CD4-positive, alpha-beta T cell (primary cell): ENCODE measurements around the gene SLC52A1. TPM values are rescaled to one million over a fixed set of nuclear protein-coding genes. Genes with fewer than 3 reads are reported as not detected.

Source experiments
- ATAC-seq: fragments of 200-7000 bp; cut with Tn5 transposase; one replicate; pipeline ENCODE4 v1.10.0; 2022; ENCODE audit warnings: mild to moderate bottlenecking; ENCODE audit not compliant: poor library complexity
- CTCF ChIA-PET: fragments of 350-600 bp; sonication (Branson Sonifier 250); formaldehyde crosslinking; loops from one replicate; lab custom pipeline; 2021; ENCODE audit warnings: antibody characterized with exemption, inconsistent platforms; lab: Charles Lee
- POLR2A ChIA-PET: fragments of 350-600 bp; sonication (Branson Sonifier 250); formaldehyde crosslinking; loops from one replicate; lab custom pipeline; 2021; ENCODE audit warnings: antibody characterized with exemption, inconsistent platforms; lab: Charles Lee
- DNase-seq, 14 experiments: peaks; one replicate each; pipeline ENCODE4 v3.0.0-alpha.2; 2013 to 2020; ENCODE audit warnings: mixed read lengths in 2 of 14
- H3K27ac ChIP-seq, 2 donors: one replicate each; pipeline versions ENCODE4 v1.5.1 to v1.7.0; 2013; ENCODE audit warnings: low read length in 2 of 2, low read depth in 1 of 2, mild to moderate bottlenecking in 1 of 2
- H3K27me3 ChIP-seq, 2 experiments: 1 replicate in 1 of 2; 2 replicates in 1 of 2; pipeline versions ENCODE4 v1.6.1 to v1.7.0; 2013; ENCODE audit warnings: low read length in 2 of 2, control low read depth in 1 of 2, mild to moderate bottlenecking in 1 of 2, moderate library complexity in 1 of 2; ENCODE audit not compliant: insufficient read depth in 2 of 2, control insufficient read depth in 1 of 2
- H3K36me3 ChIP-seq: one replicate; pipeline ENCODE4 v1.6.1; 2013; ENCODE audit warnings: low read length, control low read depth; ENCODE audit not compliant: insufficient read depth
- H3K4me1 ChIP-seq: one replicate; pipeline ENCODE4 v1.6.1; 2013; ENCODE audit warnings: low read length, control low read depth; ENCODE audit not compliant: insufficient read depth
- H3K4me3 ChIP-seq: one replicate; pipeline ENCODE4 v1.5.1; 2013; ENCODE audit warnings: mild to moderate bottlenecking, low read length, moderate library complexity
- H3K9me3 ChIP-seq, 2 experiments: 1 replicate in 1 of 2; 2 replicates in 1 of 2; pipeline versions ENCODE4 v1.6.1 to v1.7.0; 2013; ENCODE audit warnings: low read length in 2 of 2, mild to moderate bottlenecking in 2 of 2, control low read depth in 1 of 2, moderate library complexity in 1 of 2; ENCODE audit not compliant: control insufficient read depth in 1 of 2, insufficient read depth in 1 of 2
- H3K27ac Mint-ChIP-seq: one replicate; pipeline ENCODE4 v1.8.0; 2020; ENCODE audit warnings: mixed read lengths
- H3K27me3 Mint-ChIP-seq: one replicate; pipeline ENCODE4 v1.8.0; 2021; ENCODE audit warnings: mixed read lengths
- H3K36me3 Mint-ChIP-seq: one replicate; pipeline ENCODE4 v1.8.0; 2021; ENCODE audit warnings: low read depth, mixed read lengths
- H3K4me1 Mint-ChIP-seq: one replicate; pipeline ENCODE4 v1.8.0; 2021; ENCODE audit warnings: low read depth, mixed read lengths
- H3K4me3 Mint-ChIP-seq: one replicate; pipeline ENCODE4 v1.8.0; 2020; ENCODE audit warnings: mild to moderate bottlenecking, mixed read lengths
- H3K9me3 Mint-ChIP-seq: one replicate; pipeline ENCODE4 v1.8.0; 2020; ENCODE audit warnings: mixed read lengths
- intact Hi-C, 2 experiments: fragments of 100-400 bp; cut with DNase I in 1 of 2; cut with micrococcal nuclease in 1 of 2; formaldehyde crosslinking; loops; one replicate each; pipeline versions ENCODE4 v1.15.1 to v1.9.0; 2023 to 2025; cut with DNase I, micrococcal nuclease
- polyA plus RNA-seq, 2 donors: library from polyadenylated mRNA; unstranded; fragments of 120-200 nt; gene quantifications; one replicate each; pipeline ENCODE4 v1.2.1, GENCODE V29; 2013
- total RNA-seq, 174 experiments: library from RNA in 2 of 174; stranded (reverse) in 2 of 174; gene quantifications; one replicate each; pipeline ENCODE4 v1.2.3 and lab custom pipeline; 2021 to 2026
- TF ChIP-seq, protein P1 (sequence below): fragments of 200-600 bp; IDR thresholded peaks from one replicate; pipeline ENCODE4 v1.8.0; 2022; ENCODE audit warnings: antibody characterized with exemption, mild to moderate bottlenecking

The SLC52A1 gene
- total RNA-seq (under 1 TPM in 1 of 2 experiments, not detected in 1; 0.17 TPM), total RNA-seq (lab: John Stamatoyannopoulos, UW) (0 to 1.3 (median 0.21) reads per million in 172 experiments)
- 0.29 TPM for polyA plus RNA-seq (2013, experiment 1 of 2)
- 0.38 TPM for polyA plus RNA-seq (2013, experiment 2 of 2)

DNA sequence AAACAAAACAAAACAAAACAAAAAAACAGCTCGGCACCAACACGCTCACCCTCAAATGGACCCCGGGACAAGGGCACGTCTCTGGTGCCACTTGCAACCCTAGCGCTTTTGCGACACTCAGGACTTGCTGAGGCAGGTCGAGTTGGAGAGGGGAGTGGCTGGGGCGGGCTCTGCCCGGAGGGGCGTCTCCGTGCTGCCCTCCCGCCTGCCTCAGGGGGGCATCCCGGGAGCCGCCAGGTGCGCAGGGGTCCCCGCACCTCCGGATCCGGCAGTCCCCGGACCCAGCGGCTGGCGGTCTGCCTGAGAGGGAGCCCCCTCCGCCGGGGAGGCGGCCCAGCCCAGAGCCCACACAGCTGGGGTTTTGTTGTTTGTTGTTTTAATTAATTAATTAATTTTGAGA is at the start of gene SLC52A1:
Gene SLC52A1 (minus strand): TSS at position 112 of the 400 bp plus-strand sequence. CDS start 820 bp downstream, outside the sequence.
- H3K27me3 ChIP-seq, result no peaks in the 10 kb centered on the region
- H3K9me3 ChIP-seq, result no peaks in the 10 kb centered on the region
- ATAC-seq (no peak), DNase-seq (no peak)
- no peak within 1 kb of the TSS for H3K27ac Mint-ChIP-seq
- no peak within 1 kb of the TSS for H3K4me3 ChIP-seq
- intact Hi-C loops, result loop anchor here in 1 of 2 experiments (1.0 kb wide), 1 partner anchor 23 kb away; no protein-coding TSS in a partner anchor
- H3K27me3 Mint-ChIP-seq, result no peaks in the 10 kb centered on the region
- CTCF ChIA-PET, result interaction anchor here (1.2 kb wide), 1 partner anchor 27 kb away, joined by 4 read pairs; no protein-coding TSS in a partner anchor
- TF ChIP-seq, protein P1, sequence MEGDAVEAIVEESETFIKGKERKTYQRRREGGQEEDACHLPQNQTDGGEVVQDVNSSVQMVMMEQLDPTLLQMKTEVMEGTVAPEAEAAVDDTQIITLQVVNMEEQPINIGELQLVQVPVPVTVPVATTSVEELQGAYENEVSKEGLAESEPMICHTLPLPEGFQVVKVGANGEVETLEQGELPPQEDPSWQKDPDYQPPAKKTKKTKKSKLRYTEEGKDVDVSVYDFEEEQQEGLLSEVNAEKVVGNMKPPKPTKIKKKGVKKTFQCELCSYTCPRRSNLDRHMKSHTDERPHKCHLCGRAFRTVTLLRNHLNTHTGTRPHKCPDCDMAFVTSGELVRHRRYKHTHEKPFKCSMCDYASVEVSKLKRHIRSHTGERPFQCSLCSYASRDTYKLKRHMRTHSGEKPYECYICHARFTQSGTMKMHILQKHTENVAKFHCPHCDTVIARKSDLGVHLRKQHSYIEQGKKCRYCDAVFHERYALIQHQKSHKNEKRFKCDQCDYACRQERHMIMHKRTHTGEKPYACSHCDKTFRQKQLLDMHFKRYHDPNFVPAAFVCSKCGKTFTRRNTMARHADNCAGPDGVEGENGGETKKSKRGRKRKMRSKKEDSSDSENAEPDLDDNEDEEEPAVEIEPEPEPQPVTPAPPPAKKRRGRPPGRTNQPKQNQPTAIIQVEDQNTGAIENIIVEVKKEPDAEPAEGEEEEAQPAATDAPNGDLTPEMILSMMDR, result no peak
- POLR2A ChIA-PET, result interaction anchor here (0.6 to 1.3 kb wide), 3 partner anchors 48 to 430 kb away, joined by 3 to 4 read pairs (median 3); partner anchors contain the start of genes CAMTA2 and PFN1
- H3K36me3 Mint-ChIP-seq, result no peaks in the 10 kb centered on the region
- H3K27ac ChIP-seq, result no peak within 1 kb of the TSS
- H3K4me1 Mint-ChIP-seq, result peaks cover 30% of the 10 kb centered on the region
- H3K9me3 Mint-ChIP-seq, result no peaks in the 10 kb centered on the region
- no peak within 1 kb of the TSS for H3K4me3 Mint-ChIP-seq
- peaks cover 42% of the 10 kb centered on the region for H3K4me1 ChIP-seq
- H3K36me3 ChIP-seq, result no peaks in the 10 kb centered on the region

DNA sequence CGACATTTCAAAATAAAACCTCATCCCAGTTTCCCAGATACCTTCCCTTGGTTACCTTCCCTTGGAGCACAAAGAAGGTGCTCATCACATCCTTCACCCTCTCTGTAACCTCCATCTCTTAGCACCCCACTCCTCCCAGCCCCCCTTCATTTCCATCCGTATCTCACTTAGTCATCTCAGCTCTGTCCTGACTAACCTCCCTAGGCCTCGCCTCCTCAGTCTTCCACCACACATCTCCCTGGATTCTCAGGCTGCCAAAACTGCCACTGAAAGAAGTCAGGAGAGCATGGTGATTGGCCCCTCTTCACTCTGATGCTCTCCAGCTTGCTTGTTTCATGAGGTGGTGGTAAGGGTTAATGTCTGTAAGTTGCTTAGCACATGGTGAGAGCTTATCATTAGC is 45.4 kb upstream of the SLC52A1 start:
- Histone ChIP-seq H3K27ac (no peak overlapping the region), H3K36me3 (peaks cover 5% of the 10 kb centered on the region), H3K9me3 (peaks cover 3 to 18% of the 10 kb centered on the region in 2 experiments), H3K4me1 (peaks cover 26% of the 10 kb centered on the region), H3K27me3 (no peaks in the 10 kb centered on the region), H3K4me3 (no peak overlapping the region)
- H3K4me1 Mint-ChIP-seq, result peaks cover 40% of the 10 kb centered on the region
- intact Hi-C loops, result no loop called here
- peak overlapping the region; percentile 21 for H3K4me3 Mint-ChIP-seq
- TF ChIP-seq, protein P1, result no peak
- H3K36me3 Mint-ChIP-seq, result peaks cover 43% of the 10 kb centered on the region
- POLR2A ChIA-PET, result no interaction called here
- ATAC-seq (no peak), DNase-seq (no peak)
- H3K9me3 Mint-ChIP-seq, result peaks cover 7% of the 10 kb centered on the region
- no peak overlapping the region for H3K27ac Mint-ChIP-seq
- no peaks in the 10 kb centered on the region for H3K27me3 Mint-ChIP-seq
- CTCF ChIA-PET, result interaction anchor here (0.7 kb wide), 1 partner anchor 19 kb away, joined by 3 read pairs; no protein-coding TSS in a partner anchor

DNA sequence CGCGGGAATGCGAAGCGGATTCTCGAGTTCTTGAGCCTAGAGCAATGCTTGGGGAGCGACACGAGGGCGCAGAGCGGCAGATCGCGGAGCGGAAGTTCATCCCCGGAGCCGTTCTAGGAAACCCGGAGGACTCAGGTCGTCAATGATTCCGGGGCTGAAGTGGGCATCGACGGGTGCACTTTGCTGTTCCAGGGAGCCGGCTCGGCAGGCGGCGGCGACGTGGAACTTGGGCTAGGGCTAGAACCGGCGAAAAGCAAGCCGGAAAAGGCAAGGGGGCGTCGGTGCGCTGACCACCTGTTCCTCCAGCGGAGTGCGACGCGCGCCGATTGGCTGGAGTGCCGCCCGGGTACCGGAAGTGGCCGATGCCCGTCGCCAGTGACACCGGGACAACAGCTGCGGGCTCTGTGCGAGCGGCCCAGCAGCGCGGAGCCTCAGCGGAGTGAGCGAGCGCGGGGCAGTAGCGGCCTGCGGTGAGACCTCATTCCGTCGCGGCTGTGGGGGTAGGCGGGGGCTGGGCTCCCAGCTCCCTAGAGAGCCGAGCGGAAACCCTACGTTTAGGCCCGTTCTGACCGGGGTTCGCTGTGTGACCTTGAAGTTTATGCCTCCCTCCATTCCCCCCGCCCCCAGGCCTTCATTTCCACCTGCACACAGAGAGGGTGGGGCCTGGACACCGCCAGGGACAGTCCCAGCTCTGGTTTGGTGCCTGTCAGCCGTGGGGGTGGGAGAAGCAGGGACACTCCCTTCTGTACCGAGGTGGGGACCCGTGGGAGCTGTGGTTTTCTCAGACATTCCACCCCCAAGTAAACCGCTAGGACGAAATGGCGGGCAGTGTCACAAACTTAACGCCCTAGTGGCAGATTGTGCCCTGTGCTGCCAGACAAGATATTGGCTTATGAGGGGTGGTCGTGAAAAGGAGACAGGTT is 43.1 kb upstream of the SLC52A1 start, which contains the start of gene ZFP3:
Gene ZFP3 (plus strand): TSS at position 362 of the 923 bp plus-strand sequence. CDS start 13,038 bp downstream, outside the sequence.
- CTCF ChIA-PET, result interaction anchor here (1.2 to 1.7 kb wide), 4 partner anchors 10 to 113 kb away, joined by 3 to 6 read pairs (median 6); partner anchors contain the start of genes ZNF232 and ZNF594

More for the DNA sequence above, 43.1 kb upstream of the SLC52A1 start, which contains the start of gene ZFP3:
- Histone ChIP-seq H3K27ac (peak within 1 kb of the TSS; percentile 49 to 72), H3K4me1 (peaks cover 26% of the 10 kb centered on the region), H3K27me3 (no peaks in the 10 kb centered on the region), H3K9me3 (no peaks in the 10 kb centered on the region), H3K4me3 (peak within 1 kb of the TSS; percentile 77), H3K36me3 (peaks cover 4% of the 10 kb centered on the region)
- POLR2A ChIA-PET, result interaction anchor here (0.8 to 2.3 kb wide), 9 partner anchors 15 to 935 kb away, joined by 3 to 8 read pairs (median 3); partner anchors contain the start of genes CYB5D2, INCA1, KIF1C and RNF167
- Mint-ChIP-seq H3K4me3 (peak within 1 kb of the TSS; percentile 93), H3K4me1 (peaks cover 34% of the 10 kb centered on the region), H3K36me3 (peaks cover 26% of the 10 kb centered on the region), H3K9me3 (peaks cover 3% of the 10 kb centered on the region), H3K27ac (peak within 1 kb of the TSS; percentile 91), H3K27me3 (no peaks in the 10 kb centered on the region)
- ATAC-seq (peak; percentile 76), DNase-seq (peak; percentile 42 to 85 (median 65))
- TF ChIP-seq, protein P1, result no peak
- intact Hi-C loops, result loop anchor here (2.0 to 10.0 kb wide), 4 partner anchors 32 to 364 kb away; partner anchors contain the start of genes ZNF232 (in 2 of the 2) and ARRB2 (in 1 of the 2)
